IMR-90 (cell line): ENCODE measurements around the gene RMDN2. TPM values are rescaled to one million over a fixed set of nuclear protein-coding genes. Genes with fewer than 3 reads are reported as not detected.

Source experiments
- ATAC-seq: fragments of 200-7000 bp; cut with Tn5 transposase; 2 replicates; pipeline ENCODE4 v1.9.1; 2020; ENCODE audit warnings: low read depth, mild to moderate bottlenecking, moderate library complexity
- BruUV-seq: library from RNA; stranded (reverse); fragments of 400-500 nt; replicated peaks from 2 replicates; lab custom pipeline; 2021; lab: Mats Ljungman, UMichigan
- CTCF ChIA-PET: fragments of 300-600 bp; formaldehyde crosslinking; extraction: SDS; loops from one replicate; lab custom pipeline; 2021; ENCODE audit warnings: antibody characterized with exemption; lab: Yijun Ruan, JAX
- POLR2A ChIA-PET: fragments of 300-600 bp; sonication (Branson Sonifier 250); formaldehyde crosslinking; loops from one replicate; lab custom pipeline; 2022; ENCODE audit warnings: antibody characterized with exemption; ENCODE audit not compliant: unreplicated experiment; lab: Charles Lee
- DNase-seq: peaks from one replicate; pipeline ENCODE4 v3.0.0; 2013
- H2AFZ ChIP-seq: replicated peaks from 2 replicates; pipeline ENCODE3; 2013; ENCODE audit warnings: low read length, mild to moderate bottlenecking; ENCODE audit not compliant: poor library complexity
- H2AK5ac ChIP-seq: 2 replicates; pipeline ENCODE4 v1.6.1; 2013; ENCODE audit warnings: low read depth, low read length, inconsistent platforms
- H2AK9ac ChIP-seq: replicated peaks from 2 replicates; pipeline ENCODE3; 2013; ENCODE audit warnings: mild to moderate bottlenecking, low read depth, low read length, moderate library complexity; ENCODE audit not compliant: poor library complexity
- H2BK120ac ChIP-seq: 2 replicates; pipeline ENCODE4 v1.6.1; 2013; ENCODE audit warnings: low read depth, low read length, inconsistent platforms
- H2BK15ac ChIP-seq: 3 replicates; pipeline ENCODE4 v1.6.1; 2013; ENCODE audit warnings: low read depth, low read length, inconsistent platforms
- H2BK20ac ChIP-seq: 2 replicates; pipeline ENCODE4 v1.6.1; 2013; ENCODE audit warnings: low read depth, mild to moderate bottlenecking, inconsistent platforms, low read length, moderate library complexity
- H2BK5ac ChIP-seq: 2 replicates; pipeline ENCODE4 v1.6.1; 2013; ENCODE audit warnings: mild to moderate bottlenecking, low read depth, low read length, inconsistent platforms; ENCODE audit not compliant: poor library complexity, severe bottlenecking
- H3K14ac ChIP-seq: replicated peaks from 2 replicates; pipeline ENCODE4 v1.6.1; 2013; ENCODE audit warnings: low read depth, low read length, inconsistent platforms
- H3K18ac ChIP-seq: 2 replicates; pipeline ENCODE4 v1.6.1; 2013; ENCODE audit warnings: low read depth, low read length, control low read depth
- H3K23ac ChIP-seq: 2 replicates; pipeline ENCODE4 v1.6.1; 2013; ENCODE audit warnings: low read depth, low read length, inconsistent platforms
- H3K27ac ChIP-seq: 2 replicates; pipeline ENCODE4 v1.5.1; 2013; ENCODE audit warnings: mild to moderate bottlenecking, control low read depth, low read length; ENCODE audit not compliant: insufficient read depth
- H3K27me3 ChIP-seq: 2 replicates; pipeline ENCODE4 v1.6.1; 2013; ENCODE audit warnings: low read length; ENCODE audit not compliant: control insufficient read depth, insufficient read depth
- H3K36me3 ChIP-seq: 2 replicates; pipeline ENCODE4 v1.6.1; 2013; ENCODE audit warnings: low read length, mixed read lengths; ENCODE audit not compliant: control insufficient read depth, insufficient read depth
- H3K4ac ChIP-seq: 2 replicates; pipeline ENCODE4 v1.6.1; 2013; ENCODE audit warnings: low read depth, low read length, inconsistent platforms
- H3K4me1 ChIP-seq: 2 replicates; pipeline ENCODE4 v1.6.1; 2013; ENCODE audit warnings: low read length, mixed read lengths; ENCODE audit not compliant: control insufficient read depth, insufficient read depth
- H3K4me2 ChIP-seq: 2 replicates; pipeline ENCODE4 v1.6.1; 2013; ENCODE audit warnings: low read depth, mild to moderate bottlenecking, control low read depth, low read length, moderate library complexity
- H3K4me3 ChIP-seq: 2 replicates; pipeline ENCODE4 v1.5.1; 2013; ENCODE audit warnings: low read depth, mild to moderate bottlenecking, control low read depth, low read length, moderate library complexity; ENCODE audit not compliant: insufficient read depth
- H3K56ac ChIP-seq: 2 replicates; pipeline ENCODE4 v1.6.1; 2013; ENCODE audit warnings: low read length, inconsistent platforms; ENCODE audit not compliant: insufficient read depth; ENCODE audit errors: extremely low read depth
- H3K79me1 ChIP-seq, 2 experiments: 2 replicates each; pipeline ENCODE4 v1.6.1; 2013; ENCODE audit warnings: low read length in 2 of 2, inconsistent platforms in 1 of 2, low read depth in 1 of 2
- H3K9ac ChIP-seq: 2 replicates; pipeline ENCODE4 v1.6.1; 2013; ENCODE audit warnings: low read depth, low read length, control low read depth
- H3K9me1 ChIP-seq: 2 replicates; pipeline ENCODE4 v1.6.1; 2013; ENCODE audit warnings: low read length, inconsistent platforms; ENCODE audit not compliant: insufficient read depth
- H3K9me3 ChIP-seq: 2 replicates; pipeline ENCODE4 v1.6.1; 2013; ENCODE audit warnings: low read length; ENCODE audit not compliant: control insufficient read depth, insufficient read depth
- H4K20me1 ChIP-seq: 2 replicates; pipeline ENCODE4 v1.6.1; 2013; ENCODE audit warnings: low read length, inconsistent platforms; ENCODE audit not compliant: insufficient read depth
- H4K5ac ChIP-seq: 2 replicates; pipeline ENCODE4 v1.6.1; 2013; ENCODE audit warnings: mild to moderate bottlenecking, low read depth, low read length, control low read depth
- H4K8ac ChIP-seq, 2 experiments: 2 replicates each; pipeline ENCODE4 v1.6.1; 2013; ENCODE audit warnings: low read depth in 2 of 2, low read length in 2 of 2, control low read depth in 1 of 2, inconsistent platforms in 1 of 2
- H4K91ac ChIP-seq: 2 replicates; pipeline ENCODE4 v1.6.1; 2013; ENCODE audit warnings: low read depth, low read length, inconsistent platforms; ENCODE audit not compliant: insufficient read depth
- BHLHE40 ChIP-seq: fragments of 150-350 bp; IDR thresholded peaks from 2 replicates; pipeline ENCODE4 v1.6.1; 2016; ENCODE audit warnings: mild to moderate bottlenecking, low read depth, low read length
- CHD1 ChIP-seq: IDR thresholded peaks from 2 replicates; pipeline ENCODE4 v1.6.1; 2012; ENCODE audit warnings: low read depth, low read length, improper control_type of control experiment
- RCOR1 ChIP-seq: IDR thresholded peaks from 2 replicates; pipeline ENCODE4 v1.6.1; 2012; ENCODE audit warnings: mild to moderate bottlenecking, low read length, improper control_type of control experiment; ENCODE audit not compliant: insufficient replicate concordance
- WGBS, 2 experiments: methylation state at CpG; one replicate each; pipeline versions ENCODE4 v1.1.5 to v1.1.7; 2013; ENCODE audit warnings: missing lambda C conversion rate in 2 of 2; ENCODE audit not compliant: insufficient read length in 1 of 2; ENCODE audit errors: extremely low coverage in 2 of 2; 5-methylcytosine and 5-hydroxymethylcytosine counted together
- dilution Hi-C: fragments of 300-500 bp; cut with HindIII; formaldehyde crosslinking; loops from one replicate; pipeline ENCODE4 v1.14.3; 2018; ENCODE audit warnings: low sequenced_read_pairs; ENCODE audit not compliant: unreplicated experiment
- in situ Hi-C: fragments of 300-500 bp; cut with MboI; formaldehyde crosslinking; loops from 3 replicates; pipeline ENCODE4 v1.14.3; 2019; ENCODE audit warnings: low sequenced_read_pairs, inconsistent platforms, mixed read lengths
- intact Hi-C: fragments of 100-400 bp; cut with micrococcal nuclease; formaldehyde crosslinking; loops from 2 replicates; pipeline ENCODE4 v1.10.0; 2022
- polyA plus RNA-seq, 3 experiments: library from polyadenylated mRNA; depleted of rRNA; stranded (reverse); fragments of >200 nt; gene quantifications; 2 replicates each; pipeline ENCODE4 v1.2.3, GENCODE V29; 2012; ENCODE audit warnings: low replicate concordance in 1 of 3
- total RNA-seq: library from RNA; depleted of rRNA; stranded (reverse); fragments of >200 nt; gene quantifications from 2 replicates; pipeline ENCODE4 v1.2.3, GENCODE V29; 2012

Gene RMDN2
- total and polyA plus RNA-seq, 2 of the 4 experiments (the other 2 are of a cell fraction) = 2.3 to 3.0 TPM

DNA sequence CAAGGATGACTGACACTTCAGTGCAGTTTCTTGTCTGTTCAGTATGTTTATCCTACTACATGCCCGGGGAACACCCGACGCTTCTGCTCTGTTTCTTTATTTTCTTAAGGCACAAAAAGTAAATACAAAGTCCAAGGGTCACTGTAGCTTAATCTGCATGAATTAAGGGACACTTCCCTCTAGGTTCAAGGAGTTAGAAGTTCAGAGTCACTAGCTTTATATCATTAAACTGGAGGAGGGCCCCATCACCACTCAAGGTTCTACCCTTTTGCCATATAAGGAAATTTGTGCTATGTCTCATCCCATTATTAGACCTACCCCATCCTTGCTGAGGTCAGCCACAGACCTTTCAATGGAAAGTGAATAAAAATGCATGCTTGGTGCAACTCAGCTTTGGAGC is 27.6 kb upstream of the RMDN2 start:
- no peak overlapping the region; the same call in 1 of the 2 replicates for H2BK120ac ChIP-seq
- WGBS, 2 experiments = no CpG with 5 or more reads among the region's 3 CpGs
- H3K79me1 ChIP-seq = no peaks in the 10 kb centered on the region
- no peaks in the 10 kb centered on the region for H4K20me1 ChIP-seq
- no peaks in the 10 kb centered on the region for H3K4me1 ChIP-seq
- H3K27ac ChIP-seq = no peak overlapping the region
- intact Hi-C loops = loop anchor here (10.0 kb wide), 1 partner anchor 733 kb away; no protein-coding TSS in a partner anchor
- no peak overlapping the region for H2BK15ac ChIP-seq
- H3K4me2 ChIP-seq = no peak overlapping the region
- no peaks in the 10 kb centered on the region for H3K9me1 ChIP-seq
- H3K14ac ChIP-seq = no peak overlapping the region
- H3K36me3 ChIP-seq = no peaks in the 10 kb centered on the region
- TF ChIP-seq BHLHE40 (no peak), RCOR1 (no peak), CHD1 (no peak)
- H3K4ac ChIP-seq = no peak overlapping the region
- H3K56ac ChIP-seq = no peak overlapping the region
- H2AFZ ChIP-seq = no peak overlapping the region
- H2AK5ac ChIP-seq = no peak overlapping the region
- H3K18ac ChIP-seq = no peak overlapping the region
- in situ Hi-C loops = loop anchor here (25.0 kb wide), 1 partner anchor 735 kb away; the partner anchor contains the start of gene EIF2AK2
- ChIA-PET POLR2A (interaction anchor here (0.7 kb wide), 1 partner anchor 403 kb away, joined by 3 read pairs; no protein-coding TSS in a partner anchor), CTCF (no interaction called here)
- H4K5ac ChIP-seq = no peak overlapping the region
- H4K8ac ChIP-seq = 0 out of 4 replicates have a peak overlapping the region, but pooled peaks of 1 of the 2 experiments have one; percentile 14
- BruUV-seq = no TSS peak
- peaks cover 5% of the 10 kb centered on the region; the same call in 1 of the 2 replicates for H3K9me3 ChIP-seq
- dilution Hi-C loops = no loop called here
- no peak for DNase-seq
- no peak overlapping the region for H3K9ac ChIP-seq
- H2AK9ac ChIP-seq = no peak overlapping the region
- H2BK20ac ChIP-seq = no peak overlapping the region
- H3K27me3 ChIP-seq = no peaks in the 10 kb centered on the region
- H4K91ac ChIP-seq = no peak overlapping the region
- no peak overlapping the region for H2BK5ac ChIP-seq
- peak; percentile 14; the same call in 1 of the 2 replicates for ATAC-seq
- H3K4me3 ChIP-seq = no peak overlapping the region
- H3K23ac ChIP-seq = no peak overlapping the region
